Epithelial cell of proximal tubule (primary cell): ENCODE measurements around the gene RUNDC1. TPM values are rescaled to one million over a fixed set of nuclear protein-coding genes. Genes with fewer than 3 reads are reported as not detected.
"Not testable (repeated sequence)": the region's sequence is repeated elsewhere in the genome, so short reads cannot be mapped to it uniquely, and the experiment has no call there.

ENCODE experiments used
- DNase-seq: peaks from one replicate; pipeline ENCODE4 v3.0.0-alpha.2; 2011; ENCODE audit warnings: low read depth
- H3K4me3 ChIP-seq: 2 replicates; pipeline ENCODE4 v1.5.1; 2011; ENCODE audit warnings: low read depth, mild to moderate bottlenecking, low read length
- CTCF ChIP-seq: conservative IDR thresholded peaks from 2 replicates; pipeline ENCODE4 v1.5.1; 2012; ENCODE audit warnings: low read depth, mild to moderate bottlenecking, low read length
- total RNA-seq: library from RNA; depleted of rRNA; stranded (reverse); fragments of >200 nt; gene quantifications from 2 replicates; pipeline ENCODE4 v1.2.3, GENCODE V29; 2015

Gene RUNDC1
- total RNA-seq, 1 donor from 2014 or later = 14.0 TPM

- no peak for DNase-seq
- no peak overlapping the region for H3K4me3 ChIP-seq
- TF ChIP-seq CTCF = no peak
These were observed 11.1 kb downstream of the RUNDC1 start for GRCh38 chr17:42991471-42991870.

GRCh38 chr17:42992872-42993271, 12.5 kb downstream of the RUNDC1 start:
- H3K4me3 ChIP-seq = no peak overlapping the region
- no peak for DNase-seq
- TF ChIP-seq CTCF = no peak

GRCh38 chr17:42993913-42994312, 13.5 kb downstream of the RUNDC1 start:
- not testable (repeated sequence) for H3K4me3 ChIP-seq, DNase-seq

- DNase-seq = no peak
- TF ChIP-seq CTCF = no peak
- peak overlapping the region; percentile 47 for H3K4me3 ChIP-seq
These were observed 17.1 kb downstream of the RUNDC1 start for GRCh38 chr17:42997390-42997983.

GRCh38 chr17:42997984-42998938, 17.9 kb downstream of the RUNDC1 start, which contains the start of gene RPL27:
Gene RPL27, plus strand, starts transcription at chr17:42998419. Its CDS starts 332 bp downstream, at chr17:42998751.
- H3K4me3 ChIP-seq = peak within 1 kb of the TSS; percentile 86
- peak; percentile 98 for DNase-seq
- peak; percentile 78 for TF ChIP-seq CTCF

- DNase-seq = no peak
- no peak for TF ChIP-seq CTCF
These were observed 18.7 kb downstream of the RUNDC1 start for GRCh38 chr17:42999003-42999525.

GRCh38 chr17:43000894-43001293, 20.5 kb downstream of the RUNDC1 start:
- H3K4me3 ChIP-seq, DNase-seq: not testable (repeated sequence)

More at GRCh38 chr17:42999003-42999525, 18.7 kb downstream of the RUNDC1 start:
- peak overlapping the region; percentile 86 for H3K4me3 ChIP-seq
